HG03159 (cell line): ENCODE results near the gene NUP62CL.
A peak's percentile ranks its signal among the peaks of the same experiment; 100 is the strongest.

Experiments
- ATAC-seq: cut with Tn5 transposase; IDR thresholded peaks from one replicate; pipeline ENCODE4 v1.9.1; 2021; ENCODE audit warnings: mild to moderate bottlenecking, moderate library complexity; ENCODE audit not compliant: unreplicated experiment

NUP62CL gene

GRCh38 chrX:107154787-107155620, 51.2 kb downstream of the NUP62CL start:
- no peak for ATAC-seq

- ATAC-seq: no peak
Measured at GRCh38 chrX:107153005-107153404, 53.2 kb downstream of the NUP62CL start.

- no peak for ATAC-seq
Measured at GRCh38 chrX:107146670-107147069, 59.6 kb downstream of the NUP62CL start.

DNA sequence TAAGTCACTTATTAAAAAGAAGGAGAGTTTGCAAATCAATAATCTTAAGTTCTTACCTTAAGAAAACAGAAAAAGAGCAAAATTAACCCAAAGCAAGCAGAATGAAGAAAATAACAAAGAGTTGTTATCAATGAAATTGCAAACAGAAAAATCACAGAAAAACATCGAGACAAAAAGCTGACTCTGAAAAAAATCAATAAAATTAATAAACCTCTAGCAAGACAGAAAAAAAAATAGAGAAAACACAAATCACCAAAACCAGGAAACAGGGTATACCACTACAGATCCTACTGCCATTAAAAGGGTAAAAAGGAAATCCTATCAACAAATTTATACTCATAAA, 70.3 kb downstream of the NUP62CL start:
- no peak for ATAC-seq

DNA sequence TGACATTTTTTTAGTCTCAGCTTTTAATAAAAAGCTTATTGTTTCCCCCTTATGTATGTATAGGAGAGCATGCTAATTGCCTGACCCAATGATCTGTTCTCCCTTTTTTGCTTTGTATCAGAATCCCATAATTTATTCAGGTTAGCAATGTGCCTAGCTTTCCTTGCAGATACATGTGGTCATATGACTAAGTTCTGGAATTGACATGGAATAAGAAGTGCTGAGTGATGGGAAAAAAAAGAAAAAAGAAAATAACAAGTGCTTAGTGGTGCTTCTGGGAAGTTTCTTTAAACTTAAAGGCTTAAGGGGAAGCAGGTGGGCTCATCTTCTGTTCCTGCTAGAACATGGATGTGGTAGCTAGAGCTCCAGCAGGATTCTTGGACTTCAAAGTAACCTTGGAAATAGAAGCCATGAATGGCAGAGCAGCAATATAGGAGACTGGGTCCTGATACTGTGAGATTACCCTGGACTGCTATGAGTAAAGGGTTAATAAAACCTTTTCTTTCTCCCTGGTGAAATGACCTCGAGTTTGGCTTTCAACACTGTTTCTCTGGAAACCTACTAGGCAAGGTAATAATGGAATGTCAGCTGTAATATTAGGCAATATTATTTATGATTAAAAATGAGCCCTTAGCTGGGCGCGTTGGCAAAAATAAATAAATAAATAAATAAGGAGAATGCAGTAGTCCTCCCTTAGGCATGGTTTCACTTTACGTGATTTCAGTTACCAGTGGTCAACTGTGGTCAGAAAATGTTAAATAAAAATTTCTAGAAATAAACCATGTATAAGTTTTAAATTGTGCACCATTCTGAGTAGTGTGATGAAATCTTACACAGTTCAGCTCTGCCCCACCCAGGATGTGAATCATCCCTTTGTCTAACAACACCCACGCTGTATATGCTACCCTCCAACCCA, 70.9 kb downstream of the NUP62CL start:
- ATAC-seq: no peak

DNA sequence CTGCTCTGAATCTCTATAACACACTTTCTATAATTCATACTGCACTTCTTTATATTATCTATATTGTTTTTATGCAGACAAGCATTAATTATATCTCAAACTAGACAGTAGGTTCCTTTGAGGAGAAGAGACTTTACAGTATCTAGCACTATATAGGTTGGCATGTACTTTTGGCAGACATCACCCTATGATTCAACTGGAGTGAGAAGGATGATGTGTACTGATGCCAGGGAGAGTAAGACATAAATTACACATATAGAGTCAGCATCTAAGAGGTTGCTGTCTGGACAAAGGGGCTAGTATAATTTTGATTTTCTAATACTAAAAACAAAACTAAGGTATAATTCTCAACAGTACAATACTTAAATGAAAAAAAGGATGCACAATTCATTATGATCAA, 82.5 kb downstream of the NUP62CL start:
- no peak for ATAC-seq

GRCh38 chrX:107119283-107119682, 87.0 kb downstream of the NUP62CL start:
- no peak for ATAC-seq

DNA sequence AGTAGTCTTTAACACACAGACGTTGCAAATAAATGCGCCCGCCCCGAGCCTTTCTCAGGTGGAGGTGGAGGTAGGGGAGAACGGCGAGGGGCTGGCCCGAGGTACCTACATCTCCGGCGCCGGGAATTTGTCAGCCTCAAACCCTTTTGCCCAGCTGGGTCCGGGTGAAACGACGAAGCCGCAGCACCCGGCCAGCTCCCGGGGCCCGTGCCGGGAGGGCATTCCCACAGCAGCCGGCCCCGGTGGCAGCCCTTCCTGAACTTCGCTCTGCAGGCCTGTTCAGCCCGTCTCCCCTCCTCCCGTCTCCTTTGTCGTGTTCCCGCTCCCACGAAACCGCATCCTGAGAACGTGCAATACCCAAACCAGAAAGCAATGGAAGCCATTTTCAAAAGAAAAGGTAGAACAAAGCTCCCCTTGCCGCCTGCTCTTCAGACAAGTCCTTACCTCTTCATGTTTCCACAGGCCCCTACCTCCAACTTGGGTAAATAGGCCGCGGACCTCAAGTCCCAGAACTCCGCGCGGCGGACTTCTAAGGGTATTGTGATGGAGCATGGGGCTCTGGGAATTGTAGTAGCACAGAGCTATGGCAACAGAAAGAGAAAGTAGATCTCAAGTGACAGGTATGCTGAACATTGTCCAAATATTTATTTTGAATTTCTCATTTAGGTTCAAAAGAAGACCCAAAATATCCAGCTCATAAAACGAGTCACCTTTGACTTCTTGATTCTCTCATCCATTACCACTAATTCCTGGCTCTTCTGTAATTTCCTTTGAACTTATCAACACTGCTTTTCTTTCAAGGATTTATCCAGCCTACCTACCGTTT, 87.7 kb downstream of the NUP62CL start, which contains the start of gene RBM41:
Gene RBM41 (minus strand): TSS at position 501 of the 826 bp plus-strand sequence. CDS start 49 bp downstream, at position 452.
- ATAC-seq: peak; percentile 98

GRCh38 chrX:107117993-107118321, 88.3 kb downstream of the NUP62CL start:
- ATAC-seq: peak; percentile 19

- ATAC-seq: no peak
Measured at GRCh38 chrX:107107459-107107858, 98.8 kb downstream of the NUP62CL start.

GRCh38 chrX:107102980-107103379, 103.3 kb downstream of the NUP62CL start:
- no peak for ATAC-seq

- no peak for ATAC-seq
Measured at GRCh38 chrX:107076158-107076557, 130.1 kb downstream of the NUP62CL start.
